ENCODE results near the gene YAP1. TPM values are rescaled to one million over a fixed set of nuclear protein-coding genes. Genes with fewer than 3 reads are reported as not detected.

Gene YAP1
- total and polyA plus RNA-seq, 2 of the 4 experiments (the other 2 are of a cell fraction) = 121 to 251 TPM

- H2AFZ ChIP-seq (replicated peaks; ENCODE audit: low read length, poor library complexity) = no peak overlapping the region
- H3K56ac ChIP-seq (ENCODE audit: extremely low read depth, insufficient read depth, low read length) = no peak overlapping the region
- H2AK9ac ChIP-seq (replicated peaks; ENCODE audit: low read depth, low read length, poor library complexity) = no peak overlapping the region
- no peak overlapping the region for H2BK20ac ChIP-seq (ENCODE audit: low read depth, low read length)
- H2BK15ac ChIP-seq (ENCODE audit: low read depth, low read length) = no peak overlapping the region
- dilution Hi-C loops (cut with HindIII; ENCODE audit: low sequenced_read_pairs, unreplicated experiment) = no loop called here
- no peak overlapping the region for H3K9ac ChIP-seq (ENCODE audit: low read depth, low read length)
- H3K36me3 ChIP-seq (ENCODE audit: control insufficient read depth, insufficient read depth, low read length) = no peaks in the 10 kb centered on the region
- H3K27me3 ChIP-seq (ENCODE audit: control insufficient read depth, insufficient read depth, low read length) = no peaks in the 10 kb centered on the region
- DNase-seq (no peak), ATAC-seq (ENCODE audit: low read depth) (no peak)
- ChIA-PET POLR2A (ENCODE audit: unreplicated experiment) (no interaction called here), CTCF (interaction anchor here (0.6 kb wide), 1 partner anchor 40 kb away, joined by 3 read pairs; no protein-coding TSS in a partner anchor)
- no peak overlapping the region for H3K23ac ChIP-seq (ENCODE audit: low read depth, low read length)
- H3K4me2 ChIP-seq (ENCODE audit: low read depth, low read length) = no peak overlapping the region
- H3K4me1 ChIP-seq (ENCODE audit: control insufficient read depth, insufficient read depth, low read length) = 0 out of 2 replicates have a peak, but pooled peaks cover 3% of the 10 kb centered on the region
- H2AK5ac ChIP-seq (ENCODE audit: low read depth, low read length) = no peak overlapping the region
- no peak overlapping the region for H4K8ac ChIP-seq (ENCODE audit: low read depth in 2 of 2, low read length in 2 of 2)
- no peaks in the 10 kb centered on the region for H4K20me1 ChIP-seq (ENCODE audit: insufficient read depth, low read length)
- no peak overlapping the region for H4K5ac ChIP-seq (ENCODE audit: low read depth, low read length)
- no peak overlapping the region for H3K18ac ChIP-seq (ENCODE audit: low read depth, low read length)
- H3K27ac ChIP-seq (ENCODE audit: insufficient read depth, low read length) = no peak overlapping the region
- intact Hi-C loops (cut with micrococcal nuclease) = no loop called here
- H4K91ac ChIP-seq (ENCODE audit: insufficient read depth, low read depth, low read length) = no peak overlapping the region
- H3K14ac ChIP-seq (replicated peaks; ENCODE audit: low read depth, low read length) = no peak overlapping the region
- H2BK5ac ChIP-seq (ENCODE audit: low read depth, low read length, poor library complexity, severe bottlenecking) = no peak overlapping the region
- no peaks in the 10 kb centered on the region for H3K79me1 ChIP-seq (ENCODE audit: low read depth in 1 of 2, low read length in 2 of 2)
- H2BK120ac ChIP-seq (ENCODE audit: low read depth, low read length) = no peak overlapping the region
- no peaks in the 10 kb centered on the region for H3K9me3 ChIP-seq (ENCODE audit: control insufficient read depth, insufficient read depth, low read length)
- no peaks in the 10 kb centered on the region; the same call in 1 of the 2 replicates for H3K9me1 ChIP-seq (ENCODE audit: insufficient read depth, low read length)
- in situ Hi-C loops (cut with MboI; ENCODE audit: low sequenced_read_pairs) = no loop called here
- no CpG with 5 or more reads among the region's 7 CpGs for WGBS, 2 experiments (ENCODE audit: extremely low coverage in 2 of 2, insufficient read length in 1 of 2)
- H3K4me3 ChIP-seq (ENCODE audit: insufficient read depth, low read depth, low read length) = no peak overlapping the region
- no peak for TF ChIP-seq POLR2A (IDR thresholded peaks at IDR 0.05; ENCODE audit: low read depth, low read length)
- no peak for TF ChIP-seq NFE2L2 (IDR thresholded peaks at IDR 0.05; ENCODE audit: low read depth, low read length)
- no peak for TF ChIP-seq ELK1 (IDR thresholded peaks at IDR 0.05; ENCODE audit: borderline replicate concordance, low read depth, low read length)
- no peak for TF ChIP-seq MAZ (IDR thresholded peaks at IDR 0.05; ENCODE audit: borderline replicate concordance, low read depth, low read length)
- TF ChIP-seq MXI1 (IDR thresholded peaks at IDR 0.05; ENCODE audit: borderline replicate concordance, low read depth, low read length) = no peak
- no peak for TF ChIP-seq FOS (IDR thresholded peaks at IDR 0.05; ENCODE audit: low read depth, low read length)
- no peak for TF ChIP-seq CHD1 (IDR thresholded peaks at IDR 0.05; ENCODE audit: low read depth, low read length)
- TF ChIP-seq RFX5 (IDR thresholded peaks at IDR 0.05; ENCODE audit: low read depth, low read length) = no peak
- TF ChIP-seq USF2 (IDR thresholded peaks at IDR 0.05; ENCODE audit: low read depth, low read length) = no peak
- no peak for TF ChIP-seq MAFK (IDR thresholded peaks at IDR 0.05; ENCODE audit: low read depth, low read length)
- no peak for TF ChIP-seq BHLHE40 (IDR thresholded peaks at IDR 0.05; ENCODE audit: low read depth, low read length)
- no peak for TF ChIP-seq RCOR1 (IDR thresholded peaks at IDR 0.05; ENCODE audit: insufficient replicate concordance, low read length)
- TF ChIP-seq CTCF (conservative IDR thresholded peaks at IDR 0.05; ENCODE audit: low read depth, low read length) = no peak
- no peak overlapping the region for H3K4ac ChIP-seq (ENCODE audit: low read depth, low read length)
- no TSS peak for BruUV-seq (replicated peaks)
Measured at GRCh38 chr11:102081313-102081712, 28.9 kb upstream of the YAP1 start.
